ENCODE measurements around the gene SLC22A17. TPM values are rescaled to one million over a fixed set of nuclear protein-coding genes. Genes with fewer than 3 reads are reported as not detected.

Gene SLC22A17
- total RNA-seq, 1 experiment from 2014 or later = 42.3 TPM

- TF ChIP-seq HMGXB4 (CRISPR knock-in tag; IDR thresholded peaks at IDR 0.05) (no peak), ZNF317 (CRISPR knock-in tag; IDR thresholded peaks at IDR 0.05; ENCODE audit: borderline replicate concordance, low read depth) (no peak), FOXP4 (CRISPR knock-in tag; IDR thresholded peaks at IDR 0.05) (0 out of 2 replicates have a peak, but pooled peaks have one; percentile 7)
Measured at GRCh38 chr14:23306412-23307145, 46.1 kb downstream of the SLC22A17 start, which contains the start of gene BCL2L2 (continued).

- Mint-ChIP-seq H3K9me3 (no peaks in the 10 kb centered on the region), H3K27ac (peak within 1 kb of the TSS; percentile 95), H3K4me1 (peaks cover 15% of the 10 kb centered on the region), H3K36me3 (peaks cover 5% of the 10 kb centered on the region), H3K4me3 (peak within 1 kb of the TSS; percentile 96), H3K27me3 (ENCODE audit: low read depth) (peaks cover 51% of the 10 kb centered on the region)
- ChIA-PET POLR2A (interaction anchor here (0.7 to 2.7 kb wide), 4 partner anchors 19 to 182 kb away, joined by 3 to 18 read pairs (median 5); partner anchors contain the start of gene PABPN1), CTCF (interaction anchor here (0.6 to 3.7 kb wide), 14 partner anchors 8 to 256 kb away, joined by 3 to 27 read pairs (median 6); partner anchors contain the start of genes CEBPE, HOMEZ, PABPN1 and RNF212B)
- ATAC-seq (peak; percentile 3), DNase-seq (ENCODE audit: low spot score) (peak; percentile 65)
- peak; percentile 73; the same call in 1 of the 2 replicates for TF ChIP-seq NFE2L1 (CRISPR knock-in tag; IDR thresholded peaks at IDR 0.05)
- TF ChIP-seq ZNF281 (CRISPR knock-in tag; IDR thresholded peaks at IDR 0.05) = no peak
- peak; percentile 10; the same call in 1 of the 2 replicates for TF ChIP-seq ZNF121 (CRISPR knock-in tag; IDR thresholded peaks at IDR 0.05)
- no peak for TF ChIP-seq ZBTB21 (CRISPR knock-in tag; IDR thresholded peaks at IDR 0.05; ENCODE audit: borderline replicate concordance)
- TF ChIP-seq RELA (CRISPR knock-in tag; IDR thresholded peaks at IDR 0.05; ENCODE audit: borderline replicate concordance) = 0 out of 2 replicates have a peak, but pooled peaks have one; percentile 84
- TF ChIP-seq PREB (CRISPR knock-in tag; IDR thresholded peaks at IDR 0.05; ENCODE audit: borderline replicate concordance) = no peak
- TF ChIP-seq MYBL2 (CRISPR knock-in tag; IDR thresholded peaks at IDR 0.05) = 0 out of 2 replicates have a peak, but pooled peaks have one; percentile 24
- TF ChIP-seq KAT7 (CRISPR knock-in tag; IDR thresholded peaks at IDR 0.05; ENCODE audit: borderline replicate concordance) = peak; percentile 35; the same call in 1 of the 2 replicates
- no peak for TF ChIP-seq MLX (CRISPR knock-in tag; IDR thresholded peaks at IDR 0.05)
- no peak for TF ChIP-seq ZNF532 (CRISPR knock-in tag; IDR thresholded peaks at IDR 0.05; ENCODE audit: borderline replicate concordance)
- peak; percentile 27; the same call in 1 of the 2 replicates for TF ChIP-seq GABPB1 (CRISPR knock-in tag; IDR thresholded peaks at IDR 0.05)
- peak; percentile 12; the same call in 1 of the 2 replicates for TF ChIP-seq E2F5 (CRISPR knock-in tag; IDR thresholded peaks at IDR 0.05)
Measured at GRCh38 chr14:23302290-23303225, 50.1 kb downstream of the SLC22A17 start, which contains the start of gene PPP1R3E. Gene PPP1R3E, minus strand, starts transcription at chr14:23302859. Its CDS starts 283 bp downstream, at chr14:23302576.
